ENCODE measurements around the gene PLD3.

PLD3 gene

DNA sequence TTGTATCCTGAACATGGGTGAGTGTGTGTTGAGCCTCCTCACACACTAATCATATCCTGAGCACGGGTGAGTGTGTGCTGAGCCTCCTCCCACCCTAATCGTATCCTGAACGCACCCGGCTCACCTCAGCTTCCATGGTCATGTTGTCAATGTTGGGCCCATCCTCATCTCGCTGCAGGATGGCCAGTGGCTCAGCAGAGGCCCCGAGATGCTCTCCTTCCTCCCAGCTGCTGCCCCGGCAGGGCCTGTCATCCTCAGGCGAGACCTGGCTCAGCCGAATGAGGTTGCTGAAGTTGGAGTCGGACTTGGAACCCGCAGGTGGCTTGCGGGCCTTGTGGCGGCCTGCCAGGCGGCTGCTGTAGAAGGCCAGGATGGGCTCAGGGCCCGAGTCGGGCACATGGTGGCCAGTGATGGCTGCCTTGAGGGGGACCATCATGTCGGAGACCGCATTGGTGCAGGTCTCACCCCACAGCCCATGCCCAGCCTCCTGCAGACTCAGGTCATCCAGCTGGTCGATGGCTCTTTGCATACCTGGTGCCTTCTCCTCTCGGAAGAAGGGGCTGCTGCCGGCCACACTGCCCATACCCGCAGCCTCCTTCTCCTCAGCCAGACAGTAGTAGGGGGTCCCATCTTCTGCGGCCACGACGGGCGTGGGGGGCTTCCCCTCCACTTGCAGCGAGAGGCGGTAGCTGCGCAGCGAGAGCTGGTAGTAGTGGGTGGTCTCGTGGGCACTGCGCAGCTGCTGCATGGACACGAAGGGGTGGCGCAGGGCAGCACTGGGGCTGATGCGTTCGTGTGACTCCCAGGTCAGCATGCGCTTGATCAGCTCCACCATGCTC lies 31.9 kb downstream of the PLD3 start:
- no peak overlapping the region for H3K4me3 ChIP-seq (ENCODE audit: insufficient read length, low read depth)
- H3K27me3 ChIP-seq (ENCODE audit: insufficient read depth, insufficient read length) = no peaks in the 10 kb centered on the region
- no peak overlapping the region for H3K9ac ChIP-seq (ENCODE audit: insufficient read length, low read depth)
- H3K9me3 ChIP-seq (ENCODE audit: insufficient read depth, low read length) = no peaks in the 10 kb centered on the region
- H3K4me1 ChIP-seq (ENCODE audit: insufficient read depth, insufficient read length) = peaks cover 5% of the 10 kb centered on the region
- no peak for DNase-seq (ENCODE audit: low read depth, low spot score)
- TF ChIP-seq YY1 (IDR thresholded peaks at IDR 0.05; ENCODE audit: insufficient read depth, insufficient read length) (no peak), ZNF274 (IDR thresholded peaks at IDR 0.05; ENCODE audit: low read depth, low read length) (no peak), SUZ12 (IDR thresholded peaks at IDR 0.05; ENCODE audit: extremely low read depth, insufficient read depth, insufficient read length) (no peak)
- peaks cover 47% of the 10 kb centered on the region for H3K36me3 ChIP-seq (ENCODE audit: insufficient read depth, insufficient read length, low read length)

DNA sequence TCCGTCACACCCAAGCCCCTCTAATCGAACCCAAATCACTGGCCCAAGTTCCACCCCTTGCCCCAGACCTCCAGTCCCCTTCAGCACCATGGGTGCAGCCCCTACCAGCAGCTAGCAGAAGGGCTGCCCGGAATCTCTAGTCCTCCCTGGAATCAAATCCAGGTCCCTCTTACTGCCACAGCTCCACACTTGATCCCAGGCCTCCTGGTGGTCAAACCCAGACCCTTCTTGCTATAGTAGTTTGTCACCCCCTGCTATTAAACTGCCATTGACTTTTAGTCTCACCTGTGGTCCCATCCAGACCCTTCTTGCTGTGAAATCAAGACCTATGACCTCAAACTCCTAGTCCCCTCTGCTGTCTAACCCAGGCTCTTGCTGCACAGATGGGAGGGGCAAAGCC lies 32.8 kb downstream of the PLD3 start:
- Histone ChIP-seq H3K36me3 (ENCODE audit: insufficient read depth, insufficient read length, low read length) (peaks cover 40% of the 10 kb centered on the region), H3K9me3 (ENCODE audit: insufficient read depth, low read length) (no peaks in the 10 kb centered on the region), H3K9ac (ENCODE audit: insufficient read length, low read depth) (no peak overlapping the region), H3K27me3 (ENCODE audit: insufficient read depth, insufficient read length) (no peaks in the 10 kb centered on the region), H3K4me3 (ENCODE audit: insufficient read length, low read depth) (no peak overlapping the region), H3K4me1 (ENCODE audit: insufficient read depth, insufficient read length) (peaks cover 5% of the 10 kb centered on the region)
- no peak for DNase-seq (ENCODE audit: low read depth, low spot score)
- TF ChIP-seq YY1 (IDR thresholded peaks at IDR 0.05; ENCODE audit: insufficient read depth, insufficient read length) (no peak), ZNF274 (IDR thresholded peaks at IDR 0.05; ENCODE audit: low read depth, low read length) (no peak)

DNA sequence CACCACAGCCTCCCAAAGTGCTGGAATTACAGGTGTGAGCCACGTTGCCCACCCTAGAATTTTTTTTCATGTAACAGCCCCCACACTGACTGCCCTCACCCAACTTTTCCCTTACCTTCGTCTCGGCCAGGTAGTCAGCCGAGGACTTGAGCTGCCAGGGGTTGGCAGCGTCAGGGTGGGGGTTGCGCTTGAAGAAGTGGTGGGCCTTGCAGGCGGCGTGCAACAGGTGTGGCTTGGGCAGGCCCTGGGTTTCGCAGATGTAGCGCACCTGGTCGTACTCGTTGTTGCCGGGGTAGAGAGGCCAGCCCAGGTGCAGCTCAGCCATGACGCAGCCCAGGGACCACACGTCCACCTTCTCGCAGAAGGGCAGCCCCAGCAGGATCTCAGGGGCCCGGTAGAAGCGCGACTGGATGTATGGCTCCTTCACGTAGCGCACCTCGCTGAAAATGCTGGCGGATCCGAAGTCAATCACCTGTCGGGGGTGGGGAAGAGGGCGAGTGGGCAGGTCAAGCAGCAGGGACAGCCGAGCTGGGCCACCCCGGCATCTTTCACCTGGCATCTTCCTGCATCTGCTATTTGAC lies 35.3 kb downstream of the PLD3 start:
- no peaks in the 10 kb centered on the region for H3K9me3 ChIP-seq (ENCODE audit: insufficient read depth, low read length)
- no peak for TF ChIP-seq YY1 (IDR thresholded peaks at IDR 0.05; ENCODE audit: insufficient read depth, insufficient read length)
- no peak for TF ChIP-seq SUZ12 (IDR thresholded peaks at IDR 0.05; ENCODE audit: extremely low read depth, insufficient read depth, insufficient read length)
- no peak for TF ChIP-seq ZNF274 (IDR thresholded peaks at IDR 0.05; ENCODE audit: low read depth, low read length)
- DNase-seq (ENCODE audit: low read depth, low spot score) = no peak
- H3K4me1 ChIP-seq (ENCODE audit: insufficient read depth, insufficient read length) = peaks cover 3% of the 10 kb centered on the region
- no peak overlapping the region for H3K9ac ChIP-seq (ENCODE audit: insufficient read length, low read depth)
- H3K4me3 ChIP-seq (ENCODE audit: insufficient read length, low read depth) = no peak overlapping the region
- peaks cover 20% of the 10 kb centered on the region for H3K36me3 ChIP-seq (ENCODE audit: insufficient read depth, insufficient read length, low read length)
- H3K27me3 ChIP-seq (ENCODE audit: insufficient read depth, insufficient read length) = no peaks in the 10 kb centered on the region

DNA sequence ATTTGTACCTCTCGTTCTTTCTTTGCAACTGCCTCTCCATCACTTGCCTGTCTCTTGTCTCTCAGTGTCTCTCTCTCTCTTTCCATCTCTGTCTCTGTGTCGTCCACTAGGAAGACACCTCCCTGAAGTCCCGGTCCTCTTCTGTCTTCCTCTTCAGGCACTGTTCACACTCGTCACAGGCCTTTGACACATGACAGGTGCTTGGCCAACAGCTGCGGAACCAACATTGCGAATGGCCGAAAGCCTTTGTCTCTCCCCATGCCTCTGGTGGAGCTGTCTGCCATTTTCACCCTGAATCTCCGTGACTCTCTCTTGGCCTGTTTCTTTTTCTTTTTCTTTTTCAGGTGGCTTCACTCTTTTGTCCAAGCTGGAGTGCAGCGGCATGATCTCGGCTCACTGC lies 38.7 kb downstream of the PLD3 start:
- Histone ChIP-seq H3K4me1 (ENCODE audit: insufficient read depth, insufficient read length) (peaks cover 7% of the 10 kb centered on the region), H3K27me3 (ENCODE audit: insufficient read depth, insufficient read length) (no peaks in the 10 kb centered on the region), H3K9ac (ENCODE audit: insufficient read length, low read depth) (no peak overlapping the region), H3K9me3 (ENCODE audit: insufficient read depth, low read length) (no peaks in the 10 kb centered on the region), H3K36me3 (ENCODE audit: insufficient read depth, insufficient read length, low read length) (no peaks in the 10 kb centered on the region), H3K4me3 (ENCODE audit: insufficient read length, low read depth) (no peak overlapping the region)
- no peak for TF ChIP-seq YY1 (IDR thresholded peaks at IDR 0.05; ENCODE audit: insufficient read depth, insufficient read length)
- no peak for TF ChIP-seq SUZ12 (IDR thresholded peaks at IDR 0.05; ENCODE audit: extremely low read depth, insufficient read depth, insufficient read length)
- TF ChIP-seq ZNF274 (IDR thresholded peaks at IDR 0.05; ENCODE audit: low read depth, low read length) = no peak
- DNase-seq (ENCODE audit: low read depth, low spot score) = no peak

DNA sequence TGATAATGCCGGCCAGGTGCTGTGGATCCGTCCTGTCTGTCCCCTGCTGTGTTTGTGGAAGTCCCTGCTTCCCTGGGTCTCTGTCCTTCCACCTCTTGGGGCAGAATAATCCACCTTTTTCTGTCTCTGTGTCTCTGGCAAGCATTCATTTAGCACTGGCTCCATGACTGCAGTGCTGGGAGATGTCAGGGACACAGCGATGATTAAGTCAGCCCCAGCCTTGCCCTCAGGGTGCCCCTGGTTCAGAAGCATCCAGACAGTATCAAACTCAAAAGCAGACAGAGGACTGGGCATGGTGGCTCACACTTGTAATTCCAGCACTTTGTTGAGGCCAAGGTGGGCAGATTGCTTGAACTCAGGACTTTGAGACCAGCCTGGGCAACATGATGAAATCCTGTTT lies 40.0 kb downstream of the PLD3 start:
- Histone ChIP-seq H3K36me3 (ENCODE audit: insufficient read depth, insufficient read length, low read length) (no peaks in the 10 kb centered on the region), H3K9me3 (ENCODE audit: insufficient read depth, low read length) (no peaks in the 10 kb centered on the region), H3K4me3 (ENCODE audit: insufficient read length, low read depth) (no peak overlapping the region), H3K4me1 (ENCODE audit: insufficient read depth, insufficient read length) (peaks cover 10% of the 10 kb centered on the region), H3K9ac (ENCODE audit: insufficient read length, low read depth) (no peak overlapping the region), H3K27me3 (ENCODE audit: insufficient read depth, insufficient read length) (no peaks in the 10 kb centered on the region)
- no peak for TF ChIP-seq SUZ12 (IDR thresholded peaks at IDR 0.05; ENCODE audit: extremely low read depth, insufficient read depth, insufficient read length)
- TF ChIP-seq ZNF274 (IDR thresholded peaks at IDR 0.05; ENCODE audit: low read depth, low read length) = no peak
- no peak for TF ChIP-seq YY1 (IDR thresholded peaks at IDR 0.05; ENCODE audit: insufficient read depth, insufficient read length)
- no peak for DNase-seq (ENCODE audit: low read depth, low spot score)

DNA sequence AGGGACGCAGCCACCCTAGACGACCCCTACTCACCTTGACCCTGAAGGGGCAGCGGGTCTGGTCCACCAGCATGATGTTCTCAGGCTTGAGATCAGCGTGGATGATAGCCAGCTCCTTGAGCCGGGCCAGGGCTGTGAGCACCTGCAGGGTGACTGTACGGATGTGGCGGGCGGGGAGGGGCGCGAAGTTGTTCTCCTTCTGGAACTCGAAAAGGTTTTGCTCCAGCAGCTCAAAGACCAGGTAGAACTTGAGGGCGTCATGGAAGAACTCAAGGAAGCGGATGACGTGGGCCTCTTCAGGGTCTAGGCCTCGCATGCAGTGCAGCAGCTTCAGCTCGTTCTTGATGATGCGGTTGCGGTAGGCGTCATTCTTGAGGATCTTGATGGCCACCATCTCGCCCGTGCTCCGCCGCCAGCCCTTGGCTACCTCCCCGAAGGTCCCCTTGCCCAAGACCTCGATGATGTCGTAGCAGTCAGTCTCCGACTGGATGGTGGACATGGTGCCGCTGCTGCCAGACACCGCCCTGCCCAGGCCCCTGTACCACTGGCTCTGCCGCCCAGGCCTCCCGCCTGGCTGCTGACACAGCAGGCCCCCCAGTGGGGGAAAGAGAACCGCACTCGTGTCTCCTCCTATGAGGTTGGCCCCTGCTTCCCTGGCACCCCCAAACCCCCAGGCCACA lies 41.0 kb downstream of the PLD3 start:
- no peak for DNase-seq (ENCODE audit: low read depth, low spot score)
- no peak for TF ChIP-seq ZNF274 (IDR thresholded peaks at IDR 0.05; ENCODE audit: low read depth, low read length)
- no peak for TF ChIP-seq SUZ12 (IDR thresholded peaks at IDR 0.05; ENCODE audit: extremely low read depth, insufficient read depth, insufficient read length)
- no peak for TF ChIP-seq YY1 (IDR thresholded peaks at IDR 0.05; ENCODE audit: insufficient read depth, insufficient read length)
- H3K9ac ChIP-seq (ENCODE audit: insufficient read length, low read depth) = no peak overlapping the region
- H3K9me3 ChIP-seq (ENCODE audit: insufficient read depth, low read length) = no peaks in the 10 kb centered on the region
- no peaks in the 10 kb centered on the region for H3K27me3 ChIP-seq (ENCODE audit: insufficient read depth, insufficient read length)
- no peak overlapping the region for H3K4me3 ChIP-seq (ENCODE audit: insufficient read length, low read depth)
- H3K4me1 ChIP-seq (ENCODE audit: insufficient read depth, insufficient read length) = peaks cover 10% of the 10 kb centered on the region
- no peaks in the 10 kb centered on the region for H3K36me3 ChIP-seq (ENCODE audit: insufficient read depth, insufficient read length, low read length)

Measured in NT2/D1 (cell line).